Stimulated activated CD4-positive, alpha-beta T cell treated with anti-CD3 and anti-CD28 coated beads, Interleukin-1b, Interleukin-23, amount 100 ng/mL, for 4 hours (primary cell): ENCODE data around the gene SYT12.

Experiments
- DNase-seq, 2 donors: peaks; one replicate each; pipeline ENCODE4 v3.0.0-alpha.2; 2020; ENCODE audit warnings: low read depth in 2 of 2

Gene SYT12

DNA sequence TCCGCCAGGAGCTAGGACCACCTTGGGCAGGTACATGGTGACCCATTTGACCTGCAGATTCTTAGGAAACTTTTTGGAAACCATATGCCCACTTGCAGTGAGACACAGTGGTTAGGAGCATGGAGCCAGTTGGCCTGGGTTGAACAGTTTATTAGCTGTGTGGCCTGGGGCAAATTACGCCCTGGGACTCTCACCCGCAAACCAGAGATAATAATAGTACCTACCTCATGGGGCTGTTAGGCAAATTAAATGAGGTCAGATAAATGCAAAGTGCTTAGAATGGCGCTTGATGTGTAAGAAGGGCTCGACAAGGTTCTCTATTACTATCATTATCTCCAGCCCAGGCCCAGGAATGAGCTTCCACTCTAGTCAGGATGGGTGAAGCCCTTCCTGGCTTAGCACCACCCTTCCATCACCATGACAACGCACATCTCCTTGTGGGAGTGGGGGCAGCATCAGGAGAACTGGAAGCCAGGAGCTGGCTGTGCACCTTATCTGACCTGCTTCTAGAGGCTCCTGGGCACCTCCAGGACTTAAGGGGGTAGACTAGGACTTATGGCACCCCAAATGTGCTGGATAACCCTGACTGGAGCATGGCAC lies 5.1 kb downstream of the SYT12 start:
- DNase-seq, result no peak

DNA sequence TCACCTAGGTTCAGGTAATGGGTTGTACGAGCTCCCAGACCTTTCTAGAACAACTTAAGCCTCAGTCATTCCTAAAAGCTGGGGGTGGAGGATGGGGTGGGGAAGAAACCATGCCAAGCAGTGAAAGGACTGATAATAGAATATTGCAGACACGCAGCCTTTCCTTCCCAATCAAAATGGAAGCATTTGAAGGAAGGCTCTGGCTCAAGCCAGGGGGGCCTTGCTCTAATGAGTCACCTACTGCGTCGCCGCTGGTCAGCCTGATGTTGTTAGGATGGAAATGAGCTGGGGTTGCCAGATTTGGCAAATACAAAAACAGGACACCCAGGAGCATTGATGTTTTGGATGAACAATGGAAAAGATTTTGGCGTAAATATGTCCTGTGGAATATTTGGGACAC lies 6.2 kb downstream of the SYT12 start:
- DNase-seq, result no peak

DNA sequence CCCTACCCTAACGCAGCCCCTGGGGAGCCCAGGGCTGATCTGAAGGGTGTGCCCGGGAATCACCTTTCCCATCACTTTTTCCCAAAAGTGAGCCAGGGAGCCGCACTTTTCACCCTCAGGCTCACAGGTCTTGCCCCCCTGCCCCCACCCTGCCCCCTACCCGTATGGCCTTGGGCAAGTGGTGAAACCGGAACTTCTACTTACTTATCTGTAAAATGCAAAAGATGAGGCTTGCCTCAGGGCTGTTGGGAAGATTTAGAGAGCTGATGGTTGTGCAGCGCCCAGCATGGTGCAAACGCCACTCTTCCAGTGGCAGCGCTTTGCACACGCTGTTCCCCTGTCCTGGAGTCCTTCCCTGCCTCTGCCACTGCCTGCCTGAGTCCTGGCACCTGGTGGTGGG lies 8.0 kb downstream of the SYT12 start:
- DNase-seq, result no peak

DNA sequence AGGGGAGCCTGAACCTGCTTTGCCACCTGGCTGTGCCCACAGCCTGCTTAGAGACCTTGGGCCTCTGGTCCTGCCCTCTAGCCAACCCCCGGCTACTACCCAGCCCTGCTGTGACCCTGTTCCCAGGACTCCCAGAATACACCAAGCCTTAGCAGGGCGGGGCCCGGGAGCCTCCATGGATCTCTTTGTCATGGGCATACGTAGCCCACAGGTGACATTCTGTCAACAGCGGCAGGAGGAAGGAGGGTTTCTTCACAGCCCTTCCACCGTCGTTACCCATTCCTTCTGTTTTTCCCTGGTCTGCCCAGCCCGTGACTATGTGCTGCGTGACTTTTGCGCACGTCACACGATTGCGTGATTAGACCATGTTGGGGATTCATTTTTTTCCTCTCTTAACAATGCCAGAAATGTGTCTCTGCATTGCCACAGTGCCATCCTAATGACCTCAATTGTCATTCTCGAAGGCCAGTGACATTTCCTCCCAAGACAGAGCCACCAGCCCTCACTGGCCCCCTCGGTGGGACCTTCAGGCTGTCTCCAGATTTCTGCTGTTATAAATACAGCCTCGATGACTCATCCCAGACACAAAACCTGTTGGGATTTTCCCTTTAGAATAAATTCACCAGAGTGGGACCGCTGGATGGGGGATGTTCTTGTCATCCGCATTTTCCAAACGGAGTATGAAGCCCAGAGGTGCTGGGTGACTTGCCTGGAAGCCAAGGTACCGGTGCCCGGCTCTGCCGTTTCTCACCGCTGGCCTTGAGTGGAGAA lies 9.0 kb downstream of the SYT12 start:
- no peak for DNase-seq

DNA sequence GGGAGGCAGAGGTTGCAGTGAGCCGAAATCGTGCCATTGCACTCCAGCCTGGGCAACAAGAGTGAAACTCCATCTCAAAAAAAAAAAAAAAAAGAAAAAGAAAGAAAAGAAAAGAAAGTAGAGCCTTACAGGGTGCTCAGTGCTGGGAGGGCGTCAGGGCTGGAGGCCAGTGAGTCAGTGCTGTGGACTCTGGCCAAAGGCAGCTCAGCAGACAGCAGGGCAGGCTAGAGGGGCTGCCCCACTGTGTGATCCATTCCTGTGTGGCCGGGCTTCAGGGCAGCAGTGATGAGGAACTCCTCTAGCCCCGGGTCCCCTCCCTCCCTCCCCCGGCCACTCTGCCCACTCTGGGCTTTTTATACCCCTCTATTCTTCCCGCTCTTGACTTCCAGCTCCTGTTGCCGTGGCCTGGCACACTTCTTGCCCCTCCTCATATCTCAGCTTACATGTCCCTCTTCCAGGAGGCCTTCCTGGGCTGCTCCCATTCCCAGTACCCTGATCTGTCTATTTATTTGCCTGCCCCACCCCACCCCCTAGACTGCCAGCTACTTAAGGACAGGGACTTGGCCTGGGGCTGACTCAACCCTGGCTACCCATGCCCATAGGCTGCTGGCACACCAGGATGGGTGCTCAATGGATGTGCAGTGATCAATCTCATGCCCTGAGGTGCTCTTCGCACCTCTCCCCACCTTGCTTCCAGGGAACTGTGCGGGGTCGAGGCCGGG lies 10.1 kb downstream of the SYT12 start:
- no peak for DNase-seq

DNA sequence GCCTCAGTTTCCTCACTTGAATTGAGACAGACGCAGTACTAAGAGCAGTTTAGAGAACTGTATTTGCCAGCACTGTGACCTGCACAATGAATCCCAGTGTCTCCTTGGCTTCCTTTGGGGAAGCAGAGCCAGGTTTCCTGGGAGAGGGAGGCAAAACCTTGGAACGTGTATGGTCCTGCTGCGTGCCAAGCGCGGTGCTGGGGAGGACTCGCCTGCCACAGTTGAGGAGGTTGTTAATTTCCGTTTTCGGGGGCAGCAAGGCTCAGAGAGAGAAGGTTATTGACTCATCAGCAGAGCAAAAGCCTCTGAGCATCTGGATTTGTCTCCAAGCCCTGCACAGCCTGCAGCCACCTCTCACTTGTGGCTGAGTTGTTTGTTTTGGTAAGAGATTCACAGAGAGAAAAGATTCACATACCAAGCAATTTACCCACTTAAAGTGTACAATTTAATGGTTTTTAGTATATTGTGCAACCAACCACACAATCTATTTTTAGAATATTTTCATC lies 10.8 kb downstream of the SYT12 start:
- DNase-seq, result no peak

DNA sequence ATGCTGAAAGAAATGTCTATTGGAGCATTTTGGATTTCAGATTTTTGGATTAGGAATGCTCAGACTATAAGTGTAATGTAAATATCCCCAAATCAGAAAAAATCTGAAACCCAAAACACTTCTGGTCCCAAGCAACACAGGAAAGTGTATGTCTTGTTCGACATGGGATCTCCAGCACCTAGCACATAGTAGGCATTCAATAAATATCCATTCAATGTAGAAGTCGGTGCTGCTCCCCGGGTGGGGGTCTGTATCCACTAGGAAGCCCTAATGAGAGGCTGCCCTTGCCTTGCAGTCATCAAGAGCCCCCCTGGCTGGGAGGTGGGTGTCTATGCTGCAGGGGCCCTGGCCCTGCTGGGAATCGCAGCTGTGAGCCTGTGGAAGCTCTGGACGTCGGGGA lies 11.4 kb downstream of the SYT12 start:
- DNase-seq, result no peak

DNA sequence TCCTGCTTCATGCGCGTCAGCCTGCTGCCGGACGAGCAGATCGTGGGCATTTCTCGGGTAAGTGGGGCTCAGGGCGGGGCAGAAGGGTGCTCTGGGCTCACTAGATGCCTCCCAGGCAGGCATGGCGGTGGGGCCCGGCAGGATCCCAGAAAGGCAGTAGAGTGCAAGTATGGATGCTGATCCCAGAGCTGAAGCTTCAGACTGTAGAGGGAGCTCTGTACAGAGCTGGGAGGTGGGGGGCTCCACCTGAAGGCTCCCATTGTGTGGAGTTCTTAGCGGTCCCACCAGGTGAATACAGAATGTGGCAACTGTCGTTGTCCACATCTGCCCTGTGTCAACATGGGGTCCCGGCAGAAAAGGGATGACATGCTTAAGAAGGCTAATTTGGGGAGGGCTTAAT lies 17.2 kb downstream of the SYT12 start:
- no peak for DNase-seq

DNA sequence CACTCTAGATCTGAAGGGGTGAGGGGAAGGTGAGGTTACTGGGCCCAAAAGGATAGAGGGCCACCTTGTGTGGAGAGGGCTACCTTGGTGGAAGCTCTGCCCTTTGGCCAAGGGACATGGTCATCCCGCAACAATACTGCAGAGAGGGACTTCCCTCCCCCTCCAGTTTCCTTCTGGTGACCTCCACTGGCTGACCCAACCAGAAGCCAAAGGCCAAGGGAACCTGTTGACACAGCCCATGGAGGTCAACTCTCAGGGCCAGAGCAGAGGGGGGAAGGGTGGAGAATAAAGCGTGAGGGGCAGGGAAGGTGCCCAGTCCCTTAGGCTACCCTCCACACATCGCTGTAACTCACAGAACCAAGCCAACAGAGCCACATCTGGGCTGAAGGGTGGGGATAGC lies 18.7 kb downstream of the SYT12 start:
- no peak for DNase-seq

DNA sequence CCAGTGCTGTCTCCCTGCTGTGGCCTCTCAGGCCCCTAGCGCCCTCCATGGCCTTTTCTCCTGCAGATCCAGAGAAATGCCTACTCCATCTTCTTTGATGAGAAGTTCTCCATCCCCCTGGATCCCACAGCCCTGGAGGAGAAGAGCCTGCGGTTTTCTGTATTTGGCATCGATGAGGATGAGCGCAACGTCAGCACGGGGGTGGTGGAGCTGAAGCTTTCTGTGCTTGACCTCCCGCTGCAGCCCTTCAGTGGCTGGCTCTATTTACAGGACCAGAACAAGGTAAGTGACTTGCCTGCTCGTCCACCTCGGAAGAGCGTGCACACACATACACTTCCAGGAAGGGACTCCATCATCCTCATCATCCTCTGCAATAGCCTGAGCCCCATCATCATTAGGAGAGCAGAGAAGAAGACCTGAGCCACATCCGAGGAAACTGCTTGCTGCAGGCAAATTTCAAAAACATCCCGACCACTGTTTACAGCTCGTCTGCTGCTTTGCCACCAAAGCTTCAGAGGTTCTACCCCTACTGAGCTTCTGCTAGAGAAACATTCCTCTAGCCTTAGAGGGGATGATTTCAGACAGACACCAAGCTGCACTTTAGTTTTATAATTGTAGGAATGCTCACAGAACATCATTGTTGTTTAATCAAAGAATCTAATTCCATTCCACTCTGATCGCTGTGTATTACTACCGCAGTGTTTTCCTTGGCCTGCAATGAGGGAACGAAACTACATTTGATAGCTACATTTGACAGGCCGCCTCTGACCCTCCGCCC lies 20.8 kb downstream of the SYT12 start:
- DNase-seq, result no peak

DNA sequence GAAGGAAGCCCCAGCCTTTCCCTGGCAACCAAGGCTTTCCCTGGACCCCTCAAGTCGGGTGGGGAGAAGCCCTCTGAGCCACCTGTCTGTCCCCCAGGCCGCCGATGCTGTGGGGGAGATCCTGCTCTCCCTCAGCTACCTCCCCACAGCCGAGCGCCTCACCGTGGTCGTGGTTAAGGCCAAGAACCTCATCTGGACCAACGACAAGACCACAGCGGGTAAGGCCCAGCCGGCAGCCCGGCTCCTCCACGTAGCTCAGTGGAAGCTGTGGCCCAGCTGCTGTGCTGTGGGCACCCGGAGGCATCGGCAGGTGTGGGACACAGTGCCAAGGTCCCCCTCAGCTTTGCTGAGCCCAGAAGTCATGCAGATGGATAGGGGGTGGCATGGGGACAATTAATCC lies 21.6 kb downstream of the SYT12 start:
- DNase-seq, result no peak

DNA sequence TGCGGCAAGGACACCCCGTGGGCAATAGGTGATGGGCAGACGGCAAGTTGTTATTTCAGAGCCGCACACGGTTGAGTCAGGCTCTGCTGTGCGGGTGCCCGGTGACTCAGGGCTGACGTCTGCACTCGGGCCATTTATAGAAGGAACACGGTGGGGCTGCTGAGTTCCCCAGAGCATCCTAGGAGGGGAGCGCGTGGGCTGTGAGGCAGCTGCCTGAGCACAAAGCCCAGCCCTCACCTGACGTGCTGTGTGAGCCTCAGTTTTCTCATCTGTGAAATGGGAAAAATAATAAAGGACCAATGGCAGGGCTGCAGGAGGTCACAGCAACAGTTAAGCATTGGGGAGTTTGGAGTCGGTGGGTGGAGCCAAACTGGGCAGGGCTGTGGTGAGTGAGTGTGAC lies 22.4 kb downstream of the SYT12 start:
- DNase-seq, result no peak

DNA sequence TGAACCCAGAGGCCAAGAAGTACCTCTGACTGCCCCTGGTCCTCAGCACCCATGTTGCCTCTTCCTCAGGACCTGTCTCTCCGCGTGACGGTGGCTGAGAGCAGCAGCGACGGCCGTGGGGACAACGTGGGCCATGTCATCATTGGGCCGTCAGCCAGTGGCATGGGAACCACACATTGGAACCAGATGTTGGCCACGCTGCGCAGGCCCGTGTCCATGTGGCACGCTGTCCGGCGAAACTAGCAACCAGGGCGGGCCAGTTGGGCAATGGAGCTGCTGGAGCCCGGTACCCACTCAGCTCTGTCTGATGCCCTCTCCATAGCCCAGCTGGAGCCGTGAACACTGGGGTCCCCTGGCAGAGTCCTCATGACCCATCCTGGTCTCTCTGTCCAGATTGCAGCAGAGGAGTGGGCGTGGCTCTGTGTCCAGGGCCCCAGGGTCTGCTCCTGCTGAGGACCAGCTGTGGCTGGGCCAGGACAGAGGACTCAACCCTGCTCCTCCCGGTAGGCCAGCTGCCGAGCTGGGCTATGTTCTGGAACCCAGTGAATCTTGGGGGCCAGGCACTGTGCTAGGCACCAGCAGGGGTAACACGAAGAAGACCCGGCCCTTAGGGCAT lies 25.7 kb downstream of the SYT12 start:
- no peak for DNase-seq

DNA sequence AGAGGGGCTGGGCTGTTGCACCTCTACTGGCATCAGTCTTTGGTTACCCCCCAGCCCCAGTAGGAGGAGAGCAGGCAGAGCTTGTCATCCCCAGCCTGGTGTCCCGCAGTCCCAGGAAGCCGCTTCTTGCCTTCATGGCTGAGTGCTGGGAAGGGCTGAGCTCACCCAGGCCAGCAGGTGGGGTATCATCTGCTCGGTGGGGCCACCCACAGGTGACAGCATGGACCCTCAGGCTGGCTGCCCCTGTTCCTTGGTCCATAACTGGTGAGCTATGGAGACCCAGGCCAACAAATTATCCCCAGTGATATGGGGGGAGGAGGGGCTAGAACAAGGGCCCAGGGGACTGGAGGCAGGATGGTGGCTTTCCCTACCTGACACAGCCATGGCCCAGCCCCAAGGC lies 27.2 kb downstream of the SYT12 start:
- no peak for DNase-seq

DNA sequence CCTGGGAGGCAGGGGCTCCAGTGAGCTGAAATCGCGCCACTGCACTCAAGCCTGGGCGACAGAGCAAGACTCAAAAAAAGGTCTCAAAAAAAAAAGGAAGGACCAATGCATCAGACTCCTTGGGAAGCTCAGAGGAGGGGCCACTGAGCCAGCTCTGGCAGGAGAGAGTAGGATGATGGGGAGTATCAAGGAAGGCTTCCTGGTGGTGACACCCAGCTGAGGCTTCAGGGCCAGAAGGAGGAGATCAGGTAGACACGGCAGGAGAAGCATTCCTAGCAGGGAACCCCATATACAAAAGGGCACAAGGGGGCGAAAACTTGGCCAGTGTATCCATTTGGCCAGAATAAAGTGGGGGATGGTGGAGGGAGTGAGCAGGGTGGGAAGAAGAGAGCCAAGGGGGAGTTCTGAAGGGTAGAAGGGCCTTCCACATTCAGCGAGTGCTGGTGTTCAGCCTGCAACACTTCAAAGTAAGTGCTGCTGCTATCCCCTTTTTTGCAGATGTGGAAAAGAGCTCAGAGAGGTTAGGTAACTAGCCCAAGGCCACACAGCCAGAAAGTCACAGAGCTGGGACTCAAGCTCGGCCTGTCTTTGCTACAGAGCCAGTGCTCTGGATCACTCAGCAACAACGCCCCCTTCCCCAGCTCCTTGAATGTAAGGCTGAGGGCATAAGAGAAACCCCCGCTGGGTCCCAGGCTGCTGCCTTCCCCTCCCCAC lies 28.4 kb downstream of the SYT12 start:
- DNase-seq, result no peak

DNA sequence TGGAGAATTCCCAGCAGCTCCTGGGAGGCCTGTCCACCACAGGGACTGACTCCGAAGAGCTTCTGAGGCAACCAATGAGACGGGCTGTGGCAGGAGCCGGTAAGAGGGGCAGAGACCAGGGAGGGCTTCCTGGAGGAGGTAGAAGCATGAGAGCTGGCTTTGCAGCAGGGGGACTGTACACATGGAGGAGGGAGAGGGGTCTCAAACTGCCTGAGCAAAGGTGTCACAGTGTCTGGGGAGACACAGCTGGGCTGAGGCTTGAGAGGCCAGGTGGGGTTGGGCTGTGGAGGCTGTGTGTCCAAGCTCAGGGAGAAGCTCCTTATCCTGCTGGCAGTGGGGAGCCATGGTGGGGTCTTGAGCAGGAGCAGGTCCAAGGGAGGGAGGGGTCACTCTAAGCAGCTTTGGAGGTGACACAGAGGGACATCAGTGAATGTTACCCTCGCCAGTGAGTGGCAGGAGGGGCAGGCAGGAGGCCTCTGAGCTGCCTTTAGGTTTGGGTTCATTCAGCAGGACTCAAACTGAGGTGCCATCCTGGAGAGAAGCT lies 29.1 kb downstream of the SYT12 start:
- no peak for DNase-seq

DNA sequence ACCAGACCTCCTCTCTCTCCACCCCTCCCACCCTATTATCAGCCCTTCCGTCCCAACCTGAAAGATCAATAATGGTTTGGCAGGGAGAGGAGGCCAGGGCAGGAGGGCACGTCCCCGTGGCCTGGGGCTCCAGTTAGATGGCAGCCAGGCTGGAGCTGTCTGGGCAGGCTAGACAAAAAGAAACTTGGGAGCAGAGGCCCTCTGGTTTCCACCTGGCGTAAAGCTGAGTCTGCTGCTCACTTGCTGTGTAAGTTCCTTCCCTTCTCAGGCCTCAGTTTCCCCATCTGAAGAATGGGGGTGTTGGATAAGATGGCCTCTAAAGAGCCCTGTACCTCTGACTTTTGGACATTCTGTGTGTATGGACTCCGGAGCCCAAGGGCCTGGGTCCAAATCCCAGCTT lies 30.0 kb downstream of the SYT12 start:
- no peak for DNase-seq

DNA sequence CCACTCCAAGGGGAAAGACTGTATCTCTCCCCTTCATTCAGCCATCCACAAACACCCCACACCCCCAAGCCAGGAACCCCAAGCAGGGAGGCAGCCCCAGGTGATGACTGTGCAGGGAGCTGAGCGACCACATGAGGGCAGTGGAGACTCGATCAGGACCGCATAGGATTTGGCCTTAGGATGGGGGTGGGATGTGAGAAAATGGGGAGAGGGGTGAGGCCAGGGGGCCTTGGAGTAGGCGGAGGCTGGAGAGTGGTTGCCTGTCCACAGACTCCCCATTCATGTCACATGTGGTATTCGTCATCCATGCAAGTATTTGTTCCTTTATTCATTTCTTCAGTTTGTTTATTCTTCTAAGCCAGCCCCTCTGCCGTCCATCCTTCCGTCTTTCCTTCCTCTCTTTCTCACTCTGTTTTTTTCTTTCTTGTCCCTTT lies 31.0 kb downstream of the SYT12 start:
- DNase-seq, result peak; percentile 19 to 28

DNA sequence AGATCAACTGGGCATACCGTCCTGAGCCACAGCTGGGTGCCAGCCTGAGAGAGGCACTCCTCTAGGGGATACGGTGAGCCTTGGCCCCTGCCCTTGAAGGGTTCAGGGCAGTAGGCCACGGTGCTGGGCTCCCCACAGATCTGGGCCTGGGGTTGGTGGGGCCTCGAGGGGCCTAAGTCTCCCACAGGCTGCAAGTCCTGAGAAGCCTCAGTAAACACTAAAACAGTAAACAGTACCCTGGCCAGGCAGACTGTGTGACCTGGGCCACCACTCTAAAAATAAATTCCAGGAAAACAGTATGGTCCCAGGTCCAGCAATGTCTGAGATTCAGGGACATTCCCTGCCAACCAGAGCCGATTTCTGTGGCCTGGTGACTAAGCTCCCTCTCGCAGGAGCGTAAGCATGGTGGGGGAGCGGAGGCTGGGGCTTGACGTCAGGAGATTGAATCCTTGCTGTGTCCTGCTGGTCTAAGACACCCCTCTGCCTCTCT lies 31.5 kb downstream of the SYT12 start:
- DNase-seq, result no peak

DNA sequence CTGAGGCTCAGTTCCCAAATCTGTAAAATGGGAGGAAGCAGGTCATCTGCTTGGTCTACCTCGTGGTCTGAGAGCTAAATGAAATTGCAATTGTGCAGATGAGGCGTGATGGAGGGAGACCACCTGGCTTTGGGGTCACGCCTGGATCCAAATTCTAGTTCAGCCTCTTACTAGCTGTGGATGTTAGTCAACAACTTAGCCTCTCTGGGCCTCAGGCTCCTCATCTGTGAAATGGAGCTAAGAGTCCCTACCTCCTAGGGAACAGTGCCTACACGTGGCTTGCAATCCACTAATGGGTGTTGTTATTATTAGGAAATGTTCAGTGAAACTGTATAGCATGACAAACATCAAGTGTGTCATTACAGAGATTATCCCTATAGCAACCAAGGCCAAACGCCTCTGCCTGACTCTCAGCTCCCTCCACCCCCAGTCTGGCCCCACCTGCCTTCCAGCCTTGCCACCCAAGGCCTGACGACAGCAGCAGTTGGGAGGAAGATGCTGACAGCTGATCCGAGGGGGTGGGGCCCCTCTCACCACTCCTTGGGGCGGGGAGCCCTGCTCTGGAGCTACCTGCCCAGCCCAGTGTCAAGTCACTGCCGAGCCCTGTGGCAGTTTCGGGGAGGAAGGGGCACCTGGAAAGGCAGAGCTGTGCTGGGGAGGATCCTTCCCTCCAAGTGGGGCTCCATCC lies 32.0 kb downstream of the SYT12 start:
- DNase-seq, result no peak
